Neural progenitor cell (in vitro differentiated cells): Measurements from ENCODE around the gene APH1B. TPM values are rescaled to one million over a fixed set of nuclear protein-coding genes. Genes with fewer than 3 reads are reported as not detected.
"Not testable (repeated sequence)": the region's sequence is repeated elsewhere in the genome, so short reads cannot be mapped to it uniquely, and the experiment has no call there.

Source experiments
- DNase-seq: peaks from one replicate; pipeline ENCODE4 v3.0.0-alpha.2; 2016; ENCODE audit warnings: low spot score
- H2AFZ ChIP-seq: fragments of 200-600 bp; sonication (generic); replicated peaks from 2 replicates; pipeline ENCODE4 v1.6.1; 2016; ENCODE audit warnings: antibody characterized with exemption
- H3F3A ChIP-seq: fragments of 200-600 bp; sonication (generic); 2 replicates; pipeline ENCODE4 v1.6.1; 2016; ENCODE audit warnings: antibody characterized with exemption, low read depth
- H3K27ac ChIP-seq: fragments of 200-600 bp; sonication (generic); 2 replicates; pipeline ENCODE4 v1.5.1; 2016; ENCODE audit warnings: mild to moderate bottlenecking
- H3K27me3 ChIP-seq: fragments of 200-600 bp; sonication (generic); 2 replicates; pipeline ENCODE4 v1.6.1; 2016; ENCODE audit warnings: mild to moderate bottlenecking, moderate library complexity
- H3K36me3 ChIP-seq: fragments of 200-600 bp; sonication (generic); 2 replicates; pipeline ENCODE4 v1.5.1; 2016
- H3K4me1 ChIP-seq: fragments of 200-600 bp; sonication (generic); 2 replicates; pipeline ENCODE4 v1.6.1; 2016; ENCODE audit warnings: mixed run types
- H3K4me2 ChIP-seq: fragments of 200-600 bp; sonication (generic); 2 replicates; pipeline ENCODE4 v1.6.1; 2016
- H3K4me3 ChIP-seq: fragments of 200-600 bp; sonication (generic); 2 replicates; pipeline ENCODE4 v1.5.1; 2016
- H3K79me2 ChIP-seq: fragments of 200-600 bp; sonication (generic); 2 replicates; pipeline ENCODE4 v1.6.1; 2016; ENCODE audit warnings: low read depth
- H3K9ac ChIP-seq: fragments of 200-600 bp; sonication (generic); 2 replicates; pipeline ENCODE4 v1.6.1; 2016
- H3K9me3 ChIP-seq: fragments of 200-600 bp; sonication (generic); 2 replicates; pipeline ENCODE4 v1.5.1; 2016; ENCODE audit warnings: low read depth
- H4K20me1 ChIP-seq: fragments of 200-600 bp; sonication (generic); 2 replicates; pipeline ENCODE4 v1.6.1; 2016; ENCODE audit warnings: low read depth
- H3K27ac Mint-ChIP-seq: 3 replicates; pipeline ENCODE4 v1.8.0; 2021; ENCODE audit warnings: mixed read lengths
- H3K27me3 Mint-ChIP-seq: 2 replicates; pipeline ENCODE4 v1.8.0; 2022; ENCODE audit warnings: low read depth, mild to moderate bottlenecking, inconsistent platforms, moderate library complexity, mixed read lengths; ENCODE audit not compliant: insufficient read depth
- H3K36me3 Mint-ChIP-seq: 3 replicates; pipeline ENCODE4 v1.8.0; 2021; ENCODE audit warnings: mixed read lengths
- H3K4me1 Mint-ChIP-seq: 3 replicates; pipeline ENCODE4 v1.8.0; 2021; ENCODE audit warnings: mixed read lengths
- H3K4me3 Mint-ChIP-seq: 3 replicates; pipeline ENCODE4 v1.8.0; 2021; ENCODE audit warnings: mild to moderate bottlenecking, moderate library complexity, mixed read lengths
- H3K9me3 Mint-ChIP-seq: 3 replicates; pipeline ENCODE4 v1.8.0; 2020; ENCODE audit warnings: mixed read lengths
- EZH2 ChIP-seq: fragments of 200-600 bp; sonication (generic); IDR thresholded peaks from 2 replicates; pipeline ENCODE4 v1.6.1; 2017; ENCODE audit warnings: antibody characterized with exemption, mild to moderate bottlenecking, moderate library complexity
- EZH2phosphoT487 ChIP-seq: fragments of 200-600 bp; sonication (generic); IDR thresholded peaks from 2 replicates; pipeline ENCODE4 v1.6.1; 2017; ENCODE audit warnings: antibody characterized with exemption
- total RNA-seq: library from RNA; depleted of rRNA; stranded (reverse); fragments of >200 nt; gene quantifications from 2 replicates; pipeline ENCODE4 v1.2.3, GENCODE V29; 2015; ENCODE audit warnings: low replicate concordance
- TF ChIP-seq, protein P1 (sequence below): fragments of 200-600 bp; sonication (generic); IDR thresholded peaks from 2 replicates; pipeline ENCODE4 v1.5.1; 2017; ENCODE audit warnings: antibody characterized with exemption, mild to moderate bottlenecking

The APH1B gene
- total RNA-seq, 1 donor from 2014 or later, result 4.0 TPM

DNA sequence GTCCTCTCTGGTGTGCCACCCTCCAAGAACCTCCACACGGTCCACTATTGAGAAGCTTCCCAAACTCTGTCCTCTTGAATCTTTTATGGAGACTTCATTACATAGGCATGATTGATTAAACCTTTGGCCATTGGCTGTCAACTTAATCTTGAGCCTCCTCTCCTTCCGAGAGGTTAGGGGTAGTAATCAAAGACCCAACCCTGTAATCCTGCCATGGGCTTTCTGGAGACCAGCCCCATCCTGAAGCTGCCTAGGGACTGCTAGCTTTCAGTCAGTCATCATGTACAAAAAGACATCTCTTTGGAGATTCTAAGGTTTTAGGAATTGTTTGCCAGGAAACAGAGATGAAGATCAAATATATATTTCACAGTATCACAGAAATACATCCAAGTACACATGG lies 37.0 kb downstream of the APH1B start:
- Histone ChIP-seq H3K27me3 (no peaks in the 10 kb centered on the region), H3K9me3 (no peaks in the 10 kb centered on the region), H3K4me1 (peaks cover 14% of the 10 kb centered on the region), H3K36me3 (no peaks in the 10 kb centered on the region), H3K4me2 (no peak overlapping the region), H3K9ac (no peak overlapping the region), H3K27ac (no peak overlapping the region), H3F3A (peaks cover 9% of the 10 kb centered on the region), H4K20me1 (no peaks in the 10 kb centered on the region), H3K4me3 (no peak overlapping the region), H2AFZ (no peak overlapping the region), H3K79me2 (no peaks in the 10 kb centered on the region)
- Mint-ChIP-seq H3K4me3 (no peak overlapping the region), H3K27me3 (peaks cover 10% of the 10 kb centered on the region), H3K4me1 (peaks cover 10% of the 10 kb centered on the region), H3K27ac (no peak overlapping the region), H3K9me3 (peaks cover 3% of the 10 kb centered on the region), H3K36me3 (peaks cover 2% of the 10 kb centered on the region)
- DNase-seq, result no peak
- TF ChIP-seq, protein P1, sequence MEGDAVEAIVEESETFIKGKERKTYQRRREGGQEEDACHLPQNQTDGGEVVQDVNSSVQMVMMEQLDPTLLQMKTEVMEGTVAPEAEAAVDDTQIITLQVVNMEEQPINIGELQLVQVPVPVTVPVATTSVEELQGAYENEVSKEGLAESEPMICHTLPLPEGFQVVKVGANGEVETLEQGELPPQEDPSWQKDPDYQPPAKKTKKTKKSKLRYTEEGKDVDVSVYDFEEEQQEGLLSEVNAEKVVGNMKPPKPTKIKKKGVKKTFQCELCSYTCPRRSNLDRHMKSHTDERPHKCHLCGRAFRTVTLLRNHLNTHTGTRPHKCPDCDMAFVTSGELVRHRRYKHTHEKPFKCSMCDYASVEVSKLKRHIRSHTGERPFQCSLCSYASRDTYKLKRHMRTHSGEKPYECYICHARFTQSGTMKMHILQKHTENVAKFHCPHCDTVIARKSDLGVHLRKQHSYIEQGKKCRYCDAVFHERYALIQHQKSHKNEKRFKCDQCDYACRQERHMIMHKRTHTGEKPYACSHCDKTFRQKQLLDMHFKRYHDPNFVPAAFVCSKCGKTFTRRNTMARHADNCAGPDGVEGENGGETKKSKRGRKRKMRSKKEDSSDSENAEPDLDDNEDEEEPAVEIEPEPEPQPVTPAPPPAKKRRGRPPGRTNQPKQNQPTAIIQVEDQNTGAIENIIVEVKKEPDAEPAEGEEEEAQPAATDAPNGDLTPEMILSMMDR, result no peak

DNA sequence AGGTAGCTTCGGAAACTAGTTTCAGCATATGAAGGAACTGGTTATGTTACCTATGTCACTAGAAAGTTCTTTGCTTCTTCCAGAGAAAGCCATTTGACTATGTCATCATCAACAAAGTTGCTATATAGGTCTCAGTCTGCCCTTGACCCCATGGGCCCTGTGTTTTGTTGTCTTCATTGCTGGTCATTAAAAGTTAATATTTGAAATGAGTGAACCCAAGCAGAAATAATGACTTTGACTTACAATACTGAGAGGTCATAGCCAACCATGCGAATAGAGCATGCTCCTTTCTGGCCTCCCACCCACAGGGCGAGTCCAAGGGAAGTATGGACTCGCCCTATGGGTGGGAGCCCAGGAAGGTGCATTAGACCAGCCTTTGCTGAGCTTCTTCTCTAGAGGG lies 40.9 kb downstream of the APH1B start:
- Histone ChIP-seq H3F3A (no peaks in the 10 kb centered on the region), H3K27ac (no peak overlapping the region), H3K36me3 (no peaks in the 10 kb centered on the region), H3K79me2 (no peaks in the 10 kb centered on the region), H4K20me1 (no peaks in the 10 kb centered on the region), H3K4me3 (no peak overlapping the region), H2AFZ (no peak overlapping the region), H3K9ac (no peak overlapping the region), H3K9me3 (no peaks in the 10 kb centered on the region), H3K27me3 (no peaks in the 10 kb centered on the region), H3K4me2 (no peak overlapping the region), H3K4me1 (no peaks in the 10 kb centered on the region)
- peaks cover 9% of the 10 kb centered on the region for H3K27me3 Mint-ChIP-seq
- H3K27ac Mint-ChIP-seq, result no peak overlapping the region
- DNase-seq, result no peak
- H3K4me1 Mint-ChIP-seq, result peaks cover 12% of the 10 kb centered on the region
- peaks cover 3% of the 10 kb centered on the region for H3K9me3 Mint-ChIP-seq
- no peak for TF ChIP-seq EZH2phosphoT487
- TF ChIP-seq, protein P1, result no peak
- TF ChIP-seq EZH2, result no peak
- H3K36me3 Mint-ChIP-seq, result peaks cover 2% of the 10 kb centered on the region
- H3K4me3 Mint-ChIP-seq, result no peak overlapping the region

DNA sequence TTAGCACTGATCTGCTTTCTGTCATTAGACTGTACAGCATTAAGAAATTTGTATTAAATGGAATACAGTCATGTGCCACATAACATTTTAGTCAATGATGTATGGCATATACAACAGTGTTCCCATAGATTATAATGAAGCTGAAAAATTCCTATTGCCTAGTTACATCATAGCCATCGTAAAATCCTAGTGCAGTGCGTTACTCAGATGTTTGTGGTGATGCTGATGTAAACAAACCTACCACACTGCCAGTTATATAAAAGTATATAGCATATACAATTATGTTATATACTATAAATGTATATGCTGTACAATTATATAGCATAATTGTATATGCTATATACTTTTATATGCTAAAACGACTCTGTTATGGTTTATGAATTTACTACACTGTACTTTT lies 41.7 kb downstream of the APH1B start:
- H3K4me1 Mint-ChIP-seq, result peaks cover 20% of the 10 kb centered on the region
- H3K27me3 ChIP-seq, result no peaks in the 10 kb centered on the region
- H3K9me3 Mint-ChIP-seq, result peaks cover 3% of the 10 kb centered on the region

DNA sequence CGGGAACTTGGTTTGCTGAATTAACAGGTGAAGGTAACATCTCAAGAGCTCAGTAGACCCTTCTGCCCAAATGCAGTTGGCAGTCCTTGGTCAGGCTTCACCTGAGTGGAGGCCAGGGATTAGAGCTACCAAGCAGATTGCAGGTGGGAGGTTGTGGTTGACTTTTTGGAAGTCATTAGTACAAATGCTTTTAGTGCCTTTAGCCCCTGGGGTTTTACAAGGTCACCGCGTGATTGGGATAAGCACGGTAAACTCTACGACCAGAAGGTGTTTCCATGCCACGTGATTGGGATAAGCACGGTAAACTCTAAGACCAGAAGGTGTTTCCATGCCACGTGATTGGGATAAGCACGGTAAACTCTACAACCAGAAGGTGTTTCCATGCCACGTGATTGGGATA lies 43.0 kb downstream of the APH1B start:
- H3K4me1 ChIP-seq, H3K9me3 Mint-ChIP-seq, H4K20me1 ChIP-seq, H3K27ac Mint-ChIP-seq, H3K36me3 Mint-ChIP-seq, H3K36me3 ChIP-seq, H3F3A ChIP-seq, H3K4me3 ChIP-seq, DNase-seq, H3K4me3 Mint-ChIP-seq, H2AFZ ChIP-seq, H3K4me2 ChIP-seq, H3K27me3 ChIP-seq, H3K79me2 ChIP-seq, H3K27ac ChIP-seq, H3K9ac ChIP-seq, H3K9me3 ChIP-seq: not testable (repeated sequence)
- Mint-ChIP-seq H3K27me3 (peaks cover 10% of the 10 kb centered on the region), H3K4me1 (peaks cover 16% of the 10 kb centered on the region)

More for the DNA sequence above, 41.7 kb downstream of the APH1B start:
- no peaks in the 10 kb centered on the region for H3K79me2 ChIP-seq
- H3K4me3 Mint-ChIP-seq, result no peak overlapping the region
- no peaks in the 10 kb centered on the region for H3K9me3 ChIP-seq
- H3K36me3 Mint-ChIP-seq, result peaks cover 2% of the 10 kb centered on the region
- no peak overlapping the region for H3K9ac ChIP-seq
- no peaks in the 10 kb centered on the region for H3F3A ChIP-seq
- no peak overlapping the region for H3K27ac Mint-ChIP-seq
- no peak for DNase-seq
- no peak overlapping the region for H2AFZ ChIP-seq
- peaks cover 12% of the 10 kb centered on the region for H3K27me3 Mint-ChIP-seq
- no peaks in the 10 kb centered on the region for H3K36me3 ChIP-seq
- no peak overlapping the region for H3K4me3 ChIP-seq
- no peak for TF ChIP-seq EZH2
- TF ChIP-seq, protein P1, result no peak
- TF ChIP-seq EZH2phosphoT487, result no peak
- H4K20me1 ChIP-seq, result no peaks in the 10 kb centered on the region
- H3K4me1 ChIP-seq, result peaks cover 5% of the 10 kb centered on the region
- no peak overlapping the region for H3K27ac ChIP-seq
- no peak overlapping the region for H3K4me2 ChIP-seq

DNA sequence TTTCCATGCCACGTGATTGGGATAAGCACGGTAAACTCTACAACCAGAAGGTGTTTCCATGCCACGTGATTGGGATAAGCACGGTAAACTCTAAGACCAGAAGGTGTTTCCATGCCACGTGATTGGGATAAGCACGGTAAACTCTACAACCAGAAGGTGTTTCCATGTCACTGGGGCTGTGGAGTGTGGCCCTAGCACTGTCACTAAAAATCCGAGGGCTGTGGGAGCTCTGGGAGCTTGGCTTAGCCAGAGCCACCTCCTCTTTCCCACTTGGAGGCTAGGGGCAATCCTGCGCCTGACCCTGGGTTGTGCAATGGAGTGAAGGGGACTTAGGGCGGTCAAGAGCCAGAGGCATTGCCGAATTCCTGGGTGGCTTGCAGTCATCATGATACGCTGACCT lies 43.6 kb downstream of the APH1B start:
- not testable (repeated sequence) for H3K36me3 ChIP-seq, H3K27ac ChIP-seq, H3F3A ChIP-seq, H3K79me2 ChIP-seq, H3K9me3 ChIP-seq, H3K4me2 ChIP-seq, H3K4me3 Mint-ChIP-seq, H2AFZ ChIP-seq, H4K20me1 ChIP-seq, H3K9ac ChIP-seq, H3K4me3 ChIP-seq, H3K27ac Mint-ChIP-seq, H3K36me3 Mint-ChIP-seq, H3K27me3 ChIP-seq, H3K4me1 ChIP-seq, H3K9me3 Mint-ChIP-seq, DNase-seq
- Mint-ChIP-seq H3K27me3 (peaks cover 10% of the 10 kb centered on the region), H3K4me1 (peaks cover 16% of the 10 kb centered on the region)
